Activated naive CD4-positive, alpha-beta T cell treated with Interleukin-2 at 50 U/mL for 16 hours (primary cell): ENCODE measurements around the gene MFGE8.

ENCODE experiments used
- DNase-seq: peaks from one replicate; pipeline ENCODE4 v3.0.0-alpha.2; 2020

Gene MFGE8

GRCh38 chr15:88897456-88898194, 15.6 kb downstream of the MFGE8 start:
- DNase-seq, result peak; percentile 82

- DNase-seq, result no peak
Measured at GRCh38 chr15:88897142-88897455, 16.1 kb downstream of the MFGE8 start.

- no peak for DNase-seq
Measured at GRCh38 chr15:88896333-88897033, 16.7 kb downstream of the MFGE8 start.

DNA sequence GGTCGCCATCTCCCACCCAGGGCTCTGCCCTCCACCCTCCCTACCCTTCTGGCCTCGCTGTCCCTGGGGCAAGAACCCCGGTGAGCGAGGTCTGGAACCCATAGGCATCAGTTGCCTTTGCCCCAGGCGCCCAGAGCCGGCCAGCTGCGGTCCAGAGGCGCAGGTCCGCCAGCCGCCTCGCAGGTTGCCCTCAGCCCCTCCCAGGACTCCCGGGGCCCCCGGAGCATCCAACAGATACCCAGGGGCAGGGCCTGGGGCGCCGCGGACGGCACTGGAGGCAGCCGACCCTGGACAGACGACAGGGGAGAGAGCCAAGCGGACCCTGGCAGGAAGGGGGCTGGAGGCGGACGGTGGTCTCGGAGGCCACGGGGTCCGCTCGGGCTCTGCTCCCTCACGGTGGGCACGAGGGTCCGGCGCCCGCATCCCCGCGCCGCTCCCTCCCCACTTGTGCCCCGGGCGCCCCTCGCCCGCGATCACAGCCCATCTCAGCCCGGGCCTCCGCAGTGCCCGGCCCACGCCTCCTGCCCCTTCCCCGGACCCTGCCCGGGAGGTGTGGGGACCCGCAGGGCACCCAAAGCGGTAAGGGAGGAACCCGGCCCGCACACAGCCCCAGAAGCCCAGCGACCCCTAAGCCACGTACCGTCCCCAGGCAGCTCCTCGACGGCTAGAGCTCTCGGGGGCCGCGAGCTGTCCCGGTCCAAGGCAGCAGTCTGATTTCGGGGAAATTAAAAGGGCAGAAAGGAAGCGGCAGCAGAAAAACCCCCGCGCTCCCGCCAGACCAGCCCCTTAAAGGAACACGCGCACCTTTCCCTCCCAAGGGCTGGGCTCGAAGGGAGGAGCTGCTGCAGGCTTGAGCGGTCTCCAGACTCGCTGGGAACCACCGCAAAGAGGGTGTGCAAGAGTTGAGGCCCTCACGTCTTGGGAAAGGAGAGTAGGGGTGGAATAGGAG, 18.1 kb downstream of the MFGE8 start, which contains the start of gene HAPLN3:
Gene HAPLN3 (minus strand): TSS at position 726 of the 949 bp plus-strand sequence. CDS start 8,246 bp downstream, outside the sequence.
- DNase-seq, result peak; percentile 70

DNA sequence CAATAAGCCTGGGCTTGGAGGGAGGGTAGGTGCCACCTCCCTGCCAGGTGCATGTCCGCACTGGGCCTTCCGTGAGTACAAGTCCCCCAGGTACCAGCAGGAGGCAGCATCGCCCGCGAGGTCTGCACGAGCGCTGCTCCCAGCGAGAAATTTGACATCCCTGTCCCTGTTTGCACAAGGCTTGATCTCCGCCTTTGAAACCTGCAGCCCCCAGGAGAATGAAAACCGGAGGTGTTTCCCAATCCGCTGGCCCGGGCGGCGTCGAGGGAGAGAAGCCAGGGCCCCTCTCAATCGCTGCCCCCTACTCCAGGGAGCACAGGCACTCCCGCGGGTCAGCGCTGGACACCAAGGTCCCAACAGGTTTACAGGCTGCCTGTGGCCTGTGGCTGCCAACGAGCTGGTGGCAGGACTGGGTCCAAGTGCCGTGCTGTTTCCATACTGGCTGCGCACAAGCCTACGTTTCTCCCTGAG, 18.8 kb downstream of the MFGE8 start:
- peak; percentile 87 for DNase-seq

- DNase-seq, result no peak
Measured at GRCh38 chr15:88891540-88892254, 21.5 kb downstream of the MFGE8 start.

DNA sequence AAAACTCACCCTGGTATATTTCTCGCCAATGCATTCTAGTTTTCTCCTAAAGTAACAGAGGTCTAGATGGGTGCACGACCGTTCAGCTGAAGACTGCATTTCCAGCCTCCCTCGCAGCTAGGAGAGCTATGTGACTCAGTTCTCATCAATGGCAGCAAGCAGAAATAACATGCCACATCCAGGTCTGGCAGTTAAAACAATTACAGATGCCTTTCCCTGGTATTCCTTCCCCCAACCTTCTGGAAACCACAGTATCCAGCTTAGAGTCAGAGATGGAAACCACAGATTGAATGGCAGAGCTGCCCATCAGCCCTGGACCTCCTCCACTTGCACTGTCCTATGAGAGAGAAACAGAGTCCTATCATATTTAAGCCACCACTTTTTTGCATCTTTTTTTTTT, 22.7 kb downstream of the MFGE8 start:
- DNase-seq, result no peak

GRCh38 chr15:88888719-88889118, 24.5 kb downstream of the MFGE8 start:
- no peak for DNase-seq

DNA sequence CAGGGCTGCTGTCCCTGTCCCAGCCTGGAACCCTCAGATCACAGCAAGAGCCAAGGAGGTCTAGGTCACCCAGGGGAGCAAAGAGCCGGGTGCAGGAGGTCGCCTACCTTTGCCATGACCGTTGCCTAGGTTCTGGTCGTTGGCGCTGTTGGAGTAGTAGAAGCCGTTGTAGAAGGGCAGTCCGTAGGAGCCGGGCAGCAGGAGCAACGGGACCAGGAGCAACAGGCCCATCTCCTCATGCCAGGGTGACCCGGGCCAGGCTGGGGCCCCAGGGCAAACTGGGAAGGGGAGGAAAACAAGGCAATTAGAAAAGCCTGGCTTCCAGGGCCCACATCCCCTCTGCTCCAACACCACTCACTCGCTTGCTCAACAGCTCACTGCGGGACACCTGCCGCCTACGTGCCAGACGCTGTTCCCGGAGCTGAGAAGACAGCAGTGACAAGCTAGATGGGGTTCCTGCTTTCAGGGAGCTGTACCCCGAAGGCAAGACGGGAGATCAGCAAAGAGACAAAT, 26.1 kb downstream of the MFGE8 start:
- DNase-seq, result no peak

- no peak for DNase-seq
Measured at GRCh38 chr15:88882785-88883184, 30.4 kb downstream of the MFGE8 start.

- DNase-seq, result no peak
Measured at GRCh38 chr15:88881775-88882174, 31.4 kb downstream of the MFGE8 start.

- DNase-seq, result no peak
Measured at GRCh38 chr15:88880944-88881740, 32.0 kb downstream of the MFGE8 start.

GRCh38 chr15:88878720-88879184, 34.4 kb downstream of the MFGE8 start:
- DNase-seq, result peak; percentile 29

GRCh38 chr15:88877906-88878305, 35.3 kb downstream of the MFGE8 start:
- no peak for DNase-seq

GRCh38 chr15:88877415-88877814, 35.8 kb downstream of the MFGE8 start:
- DNase-seq, result no peak

GRCh38 chr15:88876573-88876972, 36.6 kb downstream of the MFGE8 start:
- no peak for DNase-seq

GRCh38 chr15:88874684-88875083, 38.5 kb downstream of the MFGE8 start:
- no peak for DNase-seq

- no peak for DNase-seq
Measured at GRCh38 chr15:88874275-88874674, 38.9 kb downstream of the MFGE8 start.

DNA sequence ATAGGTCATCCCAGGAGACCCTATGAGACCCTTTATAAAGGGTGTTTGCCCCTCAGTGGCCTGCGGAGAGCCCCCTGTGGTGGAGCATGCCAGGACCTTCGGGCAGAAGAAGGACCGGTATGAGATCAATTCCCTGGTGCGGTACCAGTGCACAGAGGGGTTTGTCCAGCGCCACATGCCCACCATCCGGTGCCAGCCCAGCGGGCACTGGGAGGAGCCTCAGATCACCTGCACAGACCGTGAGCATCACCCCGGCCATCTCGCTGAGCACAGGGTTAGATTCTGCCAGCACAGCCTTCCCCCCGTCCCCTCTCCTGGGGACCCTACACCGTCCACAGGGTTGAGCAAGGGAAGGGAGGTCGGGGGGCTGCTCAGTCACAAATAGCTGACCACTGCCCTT, 39.4 kb downstream of the MFGE8 start:
- DNase-seq, result no peak

GRCh38 chr15:88872706-88873105, 40.5 kb downstream of the MFGE8 start:
- DNase-seq, result no peak

GRCh38 chr15:88872106-88872505, 41.1 kb downstream of the MFGE8 start:
- DNase-seq, result no peak
